GM12891 (cell line): Measurements from ENCODE around the gene ABHD8.

Experiments
- POLR2A ChIP-seq: IDR thresholded peaks from 2 replicates; pipeline ENCODE4 v1.6.1; 2011; ENCODE audit warnings: low read depth, low read length, control low read depth
- POLR2AphosphoS5 ChIP-seq: IDR thresholded peaks from 2 replicates; pipeline ENCODE4 v1.6.1; 2011; ENCODE audit warnings: low read depth, low read length, control low read depth

DNA sequence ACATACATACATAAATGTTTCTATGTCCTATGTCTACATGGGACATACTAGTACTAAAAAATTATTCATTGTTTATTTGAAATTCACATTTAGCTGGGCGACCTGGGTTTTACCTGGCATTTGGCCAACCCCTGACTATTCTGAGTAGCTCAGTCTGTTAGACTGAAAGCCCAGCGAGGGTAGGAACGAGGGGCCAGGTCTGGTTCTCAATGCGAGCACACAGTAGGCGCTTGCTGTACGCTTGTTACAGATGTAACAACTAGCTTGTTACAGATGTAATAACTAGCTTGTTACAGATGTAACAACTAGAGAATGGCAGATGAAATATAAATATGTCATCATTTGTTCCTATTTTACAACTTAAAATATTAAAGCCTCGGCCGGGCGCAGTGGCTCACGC lies 32.4 kb upstream of the ABHD8 start:
- TF ChIP-seq POLR2A: no peak
- TF ChIP-seq POLR2AphosphoS5: no peak
